ENCODE results near the gene MARCKSL1.

DNA sequence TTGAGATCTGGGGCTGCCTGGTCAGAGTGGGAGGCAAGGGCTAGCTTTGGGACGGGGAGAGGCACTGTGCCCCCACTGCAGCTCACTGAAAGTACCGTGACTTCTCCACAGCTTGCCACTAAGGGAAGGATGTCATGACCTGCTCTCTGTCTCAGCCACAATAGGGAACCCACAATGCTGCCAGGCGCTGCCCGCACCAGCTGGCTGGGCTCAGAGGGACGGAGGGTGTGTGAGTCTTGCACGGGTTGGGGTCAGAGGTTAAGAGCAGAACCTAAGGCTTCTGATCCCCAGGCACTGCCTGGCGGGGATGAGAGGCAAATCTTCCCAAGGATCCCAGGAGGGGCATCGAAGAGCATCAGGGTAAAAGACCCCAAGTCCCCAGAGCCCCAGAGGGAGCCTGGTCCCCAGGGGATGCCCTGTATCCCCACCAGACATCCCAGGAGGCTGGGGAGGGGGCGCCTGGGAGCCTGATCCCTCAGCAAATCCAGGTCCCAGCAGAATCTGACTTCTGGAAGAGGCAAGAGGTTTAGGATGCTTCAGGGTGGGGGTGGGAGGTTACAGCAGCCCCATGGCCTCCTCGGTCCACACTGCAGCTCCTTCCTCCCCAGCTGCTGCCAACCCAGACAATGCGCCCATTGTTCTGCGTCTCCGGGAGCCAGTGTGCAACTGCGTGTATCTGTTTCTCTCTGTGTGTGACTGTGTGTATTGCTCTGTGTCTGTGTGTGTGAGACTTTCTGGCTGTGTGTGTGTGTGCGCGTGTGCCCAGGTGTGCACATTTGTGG is 2.0 kb upstream of the MARCKSL1 start:
- TF ChIP-seq, protein P1, sequence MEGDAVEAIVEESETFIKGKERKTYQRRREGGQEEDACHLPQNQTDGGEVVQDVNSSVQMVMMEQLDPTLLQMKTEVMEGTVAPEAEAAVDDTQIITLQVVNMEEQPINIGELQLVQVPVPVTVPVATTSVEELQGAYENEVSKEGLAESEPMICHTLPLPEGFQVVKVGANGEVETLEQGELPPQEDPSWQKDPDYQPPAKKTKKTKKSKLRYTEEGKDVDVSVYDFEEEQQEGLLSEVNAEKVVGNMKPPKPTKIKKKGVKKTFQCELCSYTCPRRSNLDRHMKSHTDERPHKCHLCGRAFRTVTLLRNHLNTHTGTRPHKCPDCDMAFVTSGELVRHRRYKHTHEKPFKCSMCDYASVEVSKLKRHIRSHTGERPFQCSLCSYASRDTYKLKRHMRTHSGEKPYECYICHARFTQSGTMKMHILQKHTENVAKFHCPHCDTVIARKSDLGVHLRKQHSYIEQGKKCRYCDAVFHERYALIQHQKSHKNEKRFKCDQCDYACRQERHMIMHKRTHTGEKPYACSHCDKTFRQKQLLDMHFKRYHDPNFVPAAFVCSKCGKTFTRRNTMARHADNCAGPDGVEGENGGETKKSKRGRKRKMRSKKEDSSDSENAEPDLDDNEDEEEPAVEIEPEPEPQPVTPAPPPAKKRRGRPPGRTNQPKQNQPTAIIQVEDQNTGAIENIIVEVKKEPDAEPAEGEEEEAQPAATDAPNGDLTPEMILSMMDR (IDR thresholded peaks at IDR 0.05 in 4 of 5, conservative IDR thresholded peaks at IDR 0.05 in 1 of 5), result no peak
- no peak for TF ChIP-seq POLR2A (IDR thresholded peaks at IDR 0.05)

Data from gastrocnemius medialis (tissue), 4 donors.